ENCODE measurements around the gene EGFLAM. TPM values are rescaled to one million over a fixed set of nuclear protein-coding genes. Genes with fewer than 3 reads are reported as not detected.

EGFLAM gene
- total and polyA plus RNA-seq, 2 experiments from 2014 or later = 6.5 to 9.0 TPM

GRCh38 chr5:38404667-38405276 lies 146.4 kb downstream of the EGFLAM start:
- Histone ChIP-seq H3K9me2 (replicated peaks; ENCODE audit: insufficient read depth) (no peaks in the 10 kb centered on the region), H3K4me3 (no peak overlapping the region), H3K4me1 (ENCODE audit: insufficient read depth) (no peaks in the 10 kb centered on the region), H2AFZ (no peak overlapping the region), H4K20me1 (ENCODE audit: insufficient read depth, poor library complexity, severe bottlenecking) (no peaks in the 10 kb centered on the region), H3K27me3 (peaks cover 5% of the 10 kb centered on the region), H3K27ac (no peak overlapping the region), H3K79me2 (no peaks in the 10 kb centered on the region), H3K9me3 (ENCODE audit: low read depth) (no peaks in the 10 kb centered on the region), H3K36me3 (replicated peaks; ENCODE audit: insufficient read depth, low read depth) (no peaks in the 10 kb centered on the region), H3K4me2 (no peak overlapping the region)
- peak; percentile 36 for DNase-seq (ENCODE audit: low spot score)
- TF ChIP-seq EZH2phosphoT487 (IDR thresholded peaks at IDR 0.05; ENCODE audit: low read depth, severe bottlenecking, unreplicated experiment) = no peak
- TF ChIP-seq EZH2 (IDR thresholded peaks at IDR 0.05; ENCODE audit: borderline replicate concordance) = no peak
- TF ChIP-seq CTCF (IDR thresholded peaks at IDR 0.05; ENCODE audit: poor library complexity) = peak; percentile 46
- WGBS (ENCODE audit: low lambda C conversion rate, missing lambda C conversion rate) = 39% methylated on average over 4 of the region's 4 CpGs

- no peaks in the 10 kb centered on the region for H3K79me2 ChIP-seq
- H3K27ac ChIP-seq = no peak overlapping the region
- TF ChIP-seq EZH2phosphoT487 (IDR thresholded peaks at IDR 0.05; ENCODE audit: low read depth, severe bottlenecking, unreplicated experiment) = no peak
- no peak for TF ChIP-seq EZH2 (IDR thresholded peaks at IDR 0.05; ENCODE audit: borderline replicate concordance)
- TF ChIP-seq CTCF (IDR thresholded peaks at IDR 0.05; ENCODE audit: poor library complexity) = no peak
- no peaks in the 10 kb centered on the region for H3K27me3 ChIP-seq
- H3K36me3 ChIP-seq (replicated peaks; ENCODE audit: insufficient read depth, low read depth) = no peaks in the 10 kb centered on the region
- H3K4me2 ChIP-seq = no peak overlapping the region
- no peak overlapping the region for H3K4me3 ChIP-seq
- H2AFZ ChIP-seq = no peak overlapping the region
- H3K9me2 ChIP-seq (replicated peaks; ENCODE audit: insufficient read depth) = no peaks in the 10 kb centered on the region
- 70% methylated on average over 9 of the region's 9 CpGs for WGBS (ENCODE audit: low lambda C conversion rate, missing lambda C conversion rate)
- H4K20me1 ChIP-seq (ENCODE audit: insufficient read depth, poor library complexity, severe bottlenecking) = no peaks in the 10 kb centered on the region
- H3K4me1 ChIP-seq (ENCODE audit: insufficient read depth) = no peaks in the 10 kb centered on the region
- DNase-seq (ENCODE audit: low spot score) = no peak
- no peaks in the 10 kb centered on the region for H3K9me3 ChIP-seq (ENCODE audit: low read depth)
Observed at GRCh38 chr5:38408446-38409198, 150.3 kb downstream of the EGFLAM start.

GRCh38 chr5:38410304-38410990 lies 152.1 kb downstream of the EGFLAM start:
- Histone ChIP-seq H3K9me2 (replicated peaks; ENCODE audit: insufficient read depth) (no peaks in the 10 kb centered on the region), H4K20me1 (ENCODE audit: insufficient read depth, poor library complexity, severe bottlenecking) (no peaks in the 10 kb centered on the region), H3K27ac (no peak overlapping the region), H3K4me1 (ENCODE audit: insufficient read depth) (no peaks in the 10 kb centered on the region), H2AFZ (no peak overlapping the region), H3K79me2 (no peaks in the 10 kb centered on the region), H3K27me3 (no peaks in the 10 kb centered on the region), H3K4me3 (no peak overlapping the region), H3K36me3 (replicated peaks; ENCODE audit: insufficient read depth, low read depth) (no peaks in the 10 kb centered on the region), H3K4me2 (no peak overlapping the region), H3K9me3 (ENCODE audit: low read depth) (no peaks in the 10 kb centered on the region)
- no peak for DNase-seq (ENCODE audit: low spot score)
- no peak for TF ChIP-seq CTCF (IDR thresholded peaks at IDR 0.05; ENCODE audit: poor library complexity)
- WGBS (ENCODE audit: low lambda C conversion rate, missing lambda C conversion rate) = 87% methylated on average over 7 of the region's 7 CpGs
